Panc1 (cell line): ENCODE data around the gene COQ2.

Experiments
- CTCF ChIP-seq: fragments of 450-650 bp; IDR thresholded peaks from 2 replicates; pipeline ENCODE4 v1.5.1; 2017; ENCODE audit warnings: mild to moderate bottlenecking
- REST ChIP-seq, 2 experiments: IDR thresholded peaks; 2 replicates each; pipeline ENCODE4 v1.6.1; 2011 to 2012; ENCODE audit warnings: low read depth in 2 of 2, control low read depth in 1 of 2, low read length in 1 of 2, mild to moderate bottlenecking in 1 of 2, moderate library complexity in 1 of 2; ENCODE audit not compliant: insufficient read depth in 1 of 2
- SIN3A ChIP-seq: IDR thresholded peaks from 2 replicates; pipeline ENCODE4 v1.6.1; 2012; ENCODE audit warnings: low read depth, mild to moderate bottlenecking, low read length, moderate library complexity, borderline replicate concordance; ENCODE audit not compliant: insufficient read depth

GRCh38 chr4:83228231-83228630 is 56.4 kb downstream of the COQ2 start:
- TF ChIP-seq CTCF (no peak), SIN3A (no peak), REST (IDR thresholded peaks at IDR 0.05; ENCODE audit: insufficient read depth in 1 of 2, low read depth in 2 of 2, low read length in 1 of 2) (no peak)
